ENCODE measurements around the gene UBA52. TPM values are rescaled to one million over a fixed set of nuclear protein-coding genes. Genes with fewer than 3 reads are reported as not detected.

Gene UBA52
- polyA plus RNA-seq, 3 donors, result 738 to 924 (median 787) TPM

GRCh38 chr19:18604820-18605159 lies 33.1 kb downstream of the UBA52 start:
- no peak for DNase-seq

GRCh38 chr19:18605196-18605545 lies 33.5 kb downstream of the UBA52 start:
- DNase-seq, result no peak

- DNase-seq, result no peak
Observed at GRCh38 chr19:18605546-18606280, 34.1 kb downstream of the UBA52 start.

- DNase-seq, result no peak
Observed at GRCh38 chr19:18606281-18607225, 34.9 kb downstream of the UBA52 start, which contains the start of gene CRLF1. Gene CRLF1 (minus strand): TSS chr19:18606799. CDS start chr19:18606656, 143 bp downstream.

DNA sequence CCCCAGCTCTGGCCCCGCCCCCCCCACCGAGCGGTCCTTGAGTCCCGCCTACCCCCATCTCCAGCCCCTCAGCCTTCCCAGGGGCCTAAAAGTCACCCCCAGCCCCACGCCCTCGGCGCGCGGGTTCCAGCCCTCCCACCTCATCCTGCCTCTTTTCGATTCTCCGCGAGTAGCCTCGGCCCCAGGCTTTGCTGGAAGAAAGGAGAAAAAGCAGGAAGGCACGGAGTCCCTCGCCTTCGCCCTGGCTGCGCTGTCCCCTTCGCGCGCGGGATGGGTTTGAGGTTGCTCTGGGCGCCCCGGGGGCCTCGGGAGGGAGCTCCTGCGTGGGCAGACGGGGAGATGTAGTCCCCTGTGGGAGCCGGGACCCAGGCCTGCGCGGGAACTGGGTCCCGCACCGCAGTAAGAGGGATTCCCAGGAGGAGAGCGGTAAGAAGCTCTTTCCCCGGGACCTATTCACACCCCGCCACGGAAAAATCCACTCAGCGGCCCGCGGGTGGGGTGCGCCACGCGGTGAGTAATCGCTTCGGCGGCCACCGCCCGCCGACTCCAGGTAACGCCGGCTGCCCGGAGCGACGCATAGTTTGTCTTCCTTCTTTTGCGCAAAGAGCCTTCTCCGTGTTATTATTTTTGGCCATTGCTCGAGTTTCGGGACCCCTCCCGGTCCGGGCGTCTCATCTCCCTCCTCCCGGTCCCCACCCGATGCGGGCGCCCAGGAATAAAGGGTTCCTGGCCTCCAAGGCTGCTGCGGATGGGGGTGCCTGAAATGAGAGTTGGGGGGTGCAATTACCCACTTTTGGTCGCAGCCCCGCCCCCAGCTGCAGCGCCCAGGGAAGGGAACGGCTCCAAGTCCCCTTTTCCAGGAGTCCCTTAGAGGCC lies 35.8 kb downstream of the UBA52 start:
- no peak for DNase-seq

DNA sequence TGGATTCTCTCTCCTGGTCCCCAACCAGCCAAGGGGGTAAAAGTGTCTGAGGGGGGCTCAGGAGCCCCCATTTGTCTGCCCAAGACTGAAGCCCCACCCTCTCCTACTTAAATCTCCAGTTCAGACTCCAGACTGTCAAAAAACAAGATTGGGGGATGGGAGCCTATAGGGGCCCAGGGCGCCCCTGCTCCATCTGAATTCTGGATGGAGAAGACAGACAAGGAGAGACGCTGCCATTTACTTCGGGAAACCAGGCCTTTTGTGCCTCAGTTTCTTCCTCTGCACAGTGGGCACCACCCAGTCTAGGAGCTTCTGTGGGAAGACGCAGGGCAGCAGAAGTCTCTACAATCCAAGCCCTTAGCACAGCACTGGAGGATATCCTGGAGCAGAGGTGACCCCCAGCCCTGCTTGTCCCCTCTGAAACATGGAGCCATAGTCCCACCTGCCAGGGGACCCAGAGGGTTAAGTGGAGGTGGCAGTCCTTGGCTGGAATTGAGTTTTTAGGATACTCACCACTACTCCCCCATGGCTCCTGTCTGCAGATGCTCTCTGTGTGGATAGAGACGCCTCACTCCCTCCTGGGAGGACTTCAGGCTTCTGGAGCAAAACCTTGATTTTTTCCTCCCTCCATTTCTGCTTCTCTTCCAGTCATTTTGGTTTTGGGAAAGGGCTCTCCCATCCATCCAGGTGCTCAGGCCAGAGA lies 36.6 kb downstream of the UBA52 start:
- no peak for DNase-seq

GRCh38 chr19:18608805-18609716 lies 37.4 kb downstream of the UBA52 start:
- no peak for DNase-seq

DNA sequence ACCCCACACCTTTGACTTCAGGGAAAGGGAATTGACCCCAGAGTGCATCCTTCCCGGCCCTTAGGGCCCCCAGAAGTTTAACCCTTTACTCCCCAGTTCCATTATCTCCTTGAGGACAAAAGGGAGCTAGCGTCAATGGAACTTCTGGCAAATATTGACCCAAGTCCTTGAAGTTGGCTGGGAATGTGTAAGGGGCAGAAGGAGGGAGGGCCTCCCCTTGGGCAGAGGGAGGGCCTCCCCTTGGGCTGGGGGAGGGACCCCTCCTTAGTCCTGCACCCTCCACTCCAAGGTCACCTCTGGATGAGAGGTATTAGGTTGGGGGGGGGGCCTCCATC lies 38.0 kb downstream of the UBA52 start:
- DNase-seq, result no peak

DNA sequence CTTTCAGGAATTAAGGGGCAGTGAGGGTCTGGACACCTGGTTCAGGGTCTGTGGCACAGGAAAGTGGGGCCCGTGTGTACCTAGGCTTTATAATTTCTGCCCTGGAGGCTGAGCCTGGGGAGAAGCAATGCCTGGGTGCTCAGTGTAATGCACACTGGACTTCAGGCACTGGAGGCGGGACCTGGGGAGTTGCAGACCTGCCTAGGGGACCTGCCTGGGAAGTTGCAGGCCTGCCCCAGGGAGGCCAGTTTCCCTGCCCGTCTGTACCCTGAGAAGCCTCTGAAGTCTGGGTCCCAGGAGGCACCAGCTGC lies 38.5 kb downstream of the UBA52 start:
- no peak for DNase-seq

DNA sequence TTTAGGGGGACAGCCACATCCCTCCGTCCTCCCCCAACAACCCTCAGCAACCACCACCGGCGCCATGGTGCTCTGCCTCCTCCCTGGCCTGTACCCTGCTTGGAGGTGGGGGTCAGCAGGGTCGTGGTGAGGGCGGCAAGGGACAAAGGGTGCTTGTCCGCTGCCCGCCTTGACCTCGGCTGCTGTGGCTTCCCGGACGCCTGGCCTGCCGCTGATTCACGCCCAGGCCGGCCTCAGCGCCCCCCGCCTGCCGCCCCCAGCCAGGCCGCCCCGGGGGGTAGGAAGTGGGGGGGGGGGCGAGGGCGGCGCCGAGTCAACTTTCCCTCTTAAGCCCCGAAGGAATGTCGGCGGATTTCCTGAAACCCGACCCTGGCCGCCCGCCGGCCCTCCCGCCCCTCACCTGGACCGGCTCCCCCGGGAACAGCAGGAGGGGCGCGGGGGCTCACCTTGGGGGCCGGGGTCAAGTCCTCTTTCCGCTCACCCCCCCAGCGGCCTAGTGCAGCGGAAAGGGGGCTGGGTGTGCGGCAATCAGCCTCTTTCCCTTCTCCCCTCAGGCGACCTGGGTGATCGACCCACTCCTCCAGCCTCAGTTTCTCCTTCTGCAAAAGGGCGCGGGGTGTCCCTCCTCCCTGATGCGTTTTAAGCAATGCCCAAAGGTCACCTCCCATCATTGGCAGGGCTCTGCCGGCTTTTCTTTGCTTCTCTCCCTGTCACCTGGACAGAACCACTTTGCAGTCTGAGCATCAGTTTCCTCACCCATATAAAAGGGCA lies 39.1 kb downstream of the UBA52 start:
- no peak for DNase-seq

DNA sequence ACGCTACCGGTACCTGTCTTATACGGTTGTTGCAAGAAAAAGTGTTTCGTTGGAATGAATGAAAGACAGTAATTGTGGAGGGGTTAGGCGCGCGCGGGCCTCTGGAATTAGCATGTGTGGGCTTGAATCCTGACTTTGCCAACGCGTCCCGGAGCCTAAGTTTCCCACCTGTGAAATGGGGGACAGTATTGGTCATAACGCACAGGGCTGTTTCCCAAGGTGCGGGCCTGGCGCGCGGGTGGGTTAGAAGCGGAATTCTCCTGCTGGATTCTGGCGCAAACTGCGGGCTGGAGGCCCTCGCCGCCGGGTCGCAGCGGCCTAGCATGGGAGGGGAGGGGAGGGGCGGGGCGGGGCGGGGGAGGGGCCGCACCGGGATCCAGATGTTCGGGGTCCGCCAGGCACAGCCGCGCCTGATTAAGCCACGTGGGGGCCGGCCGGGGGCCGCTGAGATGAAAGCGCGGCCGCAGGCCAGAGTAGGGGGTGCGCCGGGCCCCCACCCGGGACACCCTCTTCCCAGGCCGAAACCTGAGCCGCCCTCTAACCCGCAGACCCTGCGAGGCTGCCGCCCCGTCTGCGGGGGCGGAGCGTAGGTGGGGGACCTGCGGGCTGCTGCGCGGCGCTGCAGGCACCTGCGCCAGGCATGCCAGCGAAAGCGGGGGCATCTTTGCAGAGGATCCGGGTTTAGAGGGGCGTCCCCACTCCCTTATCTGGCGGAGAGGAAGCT lies 39.8 kb downstream of the UBA52 start:
- no peak for DNase-seq

- DNase-seq, result no peak
Observed at GRCh38 chr19:18612051-18612771, 40.6 kb downstream of the UBA52 start.

DNA sequence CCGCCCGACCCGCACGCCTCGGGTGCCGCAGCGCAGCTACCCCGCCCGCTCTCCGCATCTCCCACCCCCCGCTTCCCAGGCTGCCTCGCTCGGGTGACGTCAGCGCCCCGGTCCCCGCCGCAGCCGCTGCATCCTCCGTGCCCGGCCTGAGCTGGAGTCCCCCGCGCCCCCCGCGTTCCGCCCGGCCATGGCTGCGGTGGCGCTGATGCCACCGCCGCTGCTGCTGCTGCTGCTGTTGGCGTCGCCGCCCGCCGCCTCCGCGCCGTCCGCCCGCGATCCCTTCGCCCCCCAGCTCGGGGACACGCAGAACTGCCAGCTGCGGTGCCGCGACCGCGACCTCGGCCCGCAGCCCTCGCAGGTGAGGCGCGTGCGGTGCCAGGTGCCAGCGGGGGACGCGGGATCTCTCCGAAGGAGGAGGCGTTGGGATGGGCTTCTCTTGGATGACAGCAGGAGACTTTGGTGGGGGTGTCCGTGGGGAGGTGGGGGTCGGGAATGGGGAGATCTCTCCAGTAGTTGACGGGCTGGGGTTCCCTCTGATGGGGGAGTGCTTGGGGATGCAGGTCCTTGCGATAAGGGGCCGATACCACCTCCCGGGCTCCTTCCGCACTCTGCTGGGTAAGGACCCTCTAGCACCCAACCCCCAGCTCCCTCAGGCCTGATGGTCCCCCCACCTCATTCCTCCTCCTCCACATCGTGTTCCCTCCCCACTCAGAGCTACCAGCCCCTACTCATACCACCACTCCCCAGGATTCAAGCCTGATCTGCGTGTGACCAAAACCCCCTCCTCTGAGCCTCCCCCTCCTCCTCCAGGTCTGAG lies 41.3 kb downstream of the UBA52 start, which contains the start of gene TMEM59L:
TSS of gene TMEM59L (plus strand) at position 99 of the 817 bp plus-strand sequence. CDS start at position 188, 89 bp downstream.
- DNase-seq, result no peak

DNA sequence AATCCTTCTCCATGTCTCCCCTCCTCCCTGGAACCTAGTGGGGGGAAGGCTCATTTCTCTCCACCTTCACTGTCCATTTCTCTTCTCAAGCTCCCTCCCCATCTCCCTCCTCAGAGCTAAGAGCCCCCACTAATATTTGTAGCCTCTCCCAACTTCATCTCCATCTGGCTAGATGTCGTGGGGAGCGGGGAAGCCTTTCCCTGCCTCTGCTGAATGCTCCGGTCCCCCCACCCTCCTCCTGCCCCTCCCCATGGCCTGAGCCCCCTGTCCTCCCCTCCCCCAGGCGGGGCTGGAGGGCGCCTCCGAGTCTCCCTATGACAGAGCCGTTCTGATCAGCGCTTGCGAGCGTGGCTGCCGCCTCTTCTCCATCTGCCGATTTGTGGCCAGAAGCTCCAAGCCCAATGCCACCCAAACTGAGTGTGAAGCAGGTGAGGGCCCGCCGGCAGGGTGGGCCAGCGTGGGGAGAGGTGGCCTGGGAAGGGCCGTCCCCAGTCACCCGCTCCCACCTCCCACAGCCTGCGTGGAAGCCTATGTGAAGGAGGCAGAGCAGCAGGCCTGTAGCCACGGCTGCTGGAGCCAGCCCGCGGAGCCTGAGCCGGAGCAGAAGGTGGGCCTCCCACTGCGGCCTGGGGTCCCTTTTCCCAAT lies 42.1 kb downstream of the UBA52 start:
- no peak for DNase-seq

GRCh38 chr19:18616023-18616422 lies 44.4 kb downstream of the UBA52 start:
- DNase-seq, result no peak

GRCh38 chr19:18617562-18617961 lies 45.9 kb downstream of the UBA52 start:
- no peak for DNase-seq

- no peak for DNase-seq
Observed at GRCh38 chr19:18618236-18618635, 46.6 kb downstream of the UBA52 start.
